ENCODE measurements around the gene KRTAP1-4. TPM values are rescaled to one million over a fixed set of nuclear protein-coding genes. Genes with fewer than 3 reads are reported as not detected.

Gene KRTAP1-4
- total RNA-seq, 2 experiments from 2014 or later: not detected

GRCh38 chr17:40980596-40980995 is 49.4 kb downstream of the KRTAP1-4 start:
- Histone ChIP-seq H3K4me2 (ENCODE audit: low read length) (no peak overlapping the region), H3K36me3 (ENCODE audit: insufficient read depth, low read length) (no peaks in the 10 kb centered on the region), H3K9me2 (ENCODE audit: insufficient read depth, low read length) (no peaks in the 10 kb centered on the region), H3K27ac (ENCODE audit: low read depth, low read length, poor library complexity, severe bottlenecking) (no peak overlapping the region), H3K4me1 (ENCODE audit: insufficient read depth, low read length, poor library complexity, severe bottlenecking) (no peaks in the 10 kb centered on the region), H2AFZ (ENCODE audit: low read length) (no peak overlapping the region), H3K4me3 (ENCODE audit: low read depth, low read length, poor library complexity, severe bottlenecking) (no peak overlapping the region), H3K9me3 (ENCODE audit: low read length) (no peaks in the 10 kb centered on the region), H3K79me2 (ENCODE audit: insufficient read depth, low read depth, low read length) (no peaks in the 10 kb centered on the region), H4K20me1 (ENCODE audit: insufficient read depth, low read length) (no peaks in the 10 kb centered on the region)
- TF ChIP-seq, protein P1, sequence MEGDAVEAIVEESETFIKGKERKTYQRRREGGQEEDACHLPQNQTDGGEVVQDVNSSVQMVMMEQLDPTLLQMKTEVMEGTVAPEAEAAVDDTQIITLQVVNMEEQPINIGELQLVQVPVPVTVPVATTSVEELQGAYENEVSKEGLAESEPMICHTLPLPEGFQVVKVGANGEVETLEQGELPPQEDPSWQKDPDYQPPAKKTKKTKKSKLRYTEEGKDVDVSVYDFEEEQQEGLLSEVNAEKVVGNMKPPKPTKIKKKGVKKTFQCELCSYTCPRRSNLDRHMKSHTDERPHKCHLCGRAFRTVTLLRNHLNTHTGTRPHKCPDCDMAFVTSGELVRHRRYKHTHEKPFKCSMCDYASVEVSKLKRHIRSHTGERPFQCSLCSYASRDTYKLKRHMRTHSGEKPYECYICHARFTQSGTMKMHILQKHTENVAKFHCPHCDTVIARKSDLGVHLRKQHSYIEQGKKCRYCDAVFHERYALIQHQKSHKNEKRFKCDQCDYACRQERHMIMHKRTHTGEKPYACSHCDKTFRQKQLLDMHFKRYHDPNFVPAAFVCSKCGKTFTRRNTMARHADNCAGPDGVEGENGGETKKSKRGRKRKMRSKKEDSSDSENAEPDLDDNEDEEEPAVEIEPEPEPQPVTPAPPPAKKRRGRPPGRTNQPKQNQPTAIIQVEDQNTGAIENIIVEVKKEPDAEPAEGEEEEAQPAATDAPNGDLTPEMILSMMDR (conservative IDR thresholded peaks at IDR 0.05; ENCODE audit: low read length): no peak
- TF ChIP-seq EZH2phosphoT487 (IDR thresholded peaks at IDR 0.05; ENCODE audit: borderline replicate concordance, low read depth, low read length): no peak
- ChIA-PET CTCF (ENCODE audit: unreplicated experiment) (no interaction called here), POLR2A (interaction anchor here (0.6 kb wide), 1 partner anchor 1565 kb away, joined by 4 read pairs; no protein-coding TSS in a partner anchor)
- intact Hi-C loops (cut with micrococcal nuclease; ENCODE audit: unreplicated experiment): no loop called here
- no TSS peak for BruUV-seq (replicated peaks)
- no peak for DNase-seq (ENCODE audit: low spot score)

- Histone ChIP-seq H4K20me1 (ENCODE audit: insufficient read depth, low read length) (no peaks in the 10 kb centered on the region), H3K36me3 (ENCODE audit: insufficient read depth, low read length) (no peaks in the 10 kb centered on the region), H3K4me2 (ENCODE audit: low read length) (no peak overlapping the region), H3K4me3 (ENCODE audit: low read depth, low read length, poor library complexity, severe bottlenecking) (no peak overlapping the region), H3K27ac (ENCODE audit: low read depth, low read length, poor library complexity, severe bottlenecking) (no peak overlapping the region), H3K4me1 (ENCODE audit: insufficient read depth, low read length, poor library complexity, severe bottlenecking) (no peaks in the 10 kb centered on the region), H2AFZ (ENCODE audit: low read length) (no peak overlapping the region), H3K9me3 (ENCODE audit: low read length) (no peaks in the 10 kb centered on the region), H3K79me2 (ENCODE audit: insufficient read depth, low read depth, low read length) (no peaks in the 10 kb centered on the region), H3K9me2 (ENCODE audit: insufficient read depth, low read length) (no peaks in the 10 kb centered on the region)
- intact Hi-C loops (cut with micrococcal nuclease; ENCODE audit: unreplicated experiment): no loop called here
- no peak for TF ChIP-seq EZH2phosphoT487 (IDR thresholded peaks at IDR 0.05; ENCODE audit: borderline replicate concordance, low read depth, low read length)
- TF ChIP-seq, protein P1 (conservative IDR thresholded peaks at IDR 0.05; ENCODE audit: low read length): no peak
- no peak for DNase-seq (ENCODE audit: low spot score)
- ChIA-PET CTCF (ENCODE audit: unreplicated experiment) (no interaction called here), POLR2A (interaction anchor here (0.6 kb wide), 1 partner anchor 1565 kb away, joined by 4 read pairs; no protein-coding TSS in a partner anchor)
- no TSS peak for BruUV-seq (replicated peaks)
These were observed 49.9 kb downstream of the KRTAP1-4 start for GRCh38 chr17:40980117-40980516.

Small RNA genes within 50 kb of the gene (small RNA-seq; reads per million reads assigned to genes)
- not detected for gene KRTAP3-4P

Other genes with a start within 250 kb of the KRTAP1-4 start
Only the 30 nearest of the 38 such genes appear.
- gene KRT12, start 163.0 kb downstream of the KRTAP1-4 start, total RNA-seq (2014; rRNA removed; shearing (Covaris generic)): not detected in 2 replicates
- gene KRT12, start 163.0 kb downstream of the KRTAP1-4 start, total RNA-seq (2022): not detected in 2 replicates
- not detected in 2 replicates for gene KRT20, start 145.0 kb downstream of the KRTAP1-4 start, total RNA-seq (2014; rRNA removed; shearing (Covaris generic))
- gene KRT20, start 145.0 kb downstream of the KRTAP1-4 start, total RNA-seq (2022): not detected in 2 replicates
- gene KRT23, start 92.5 kb downstream of the KRTAP1-4 start, total RNA-seq (2014; rRNA removed; shearing (Covaris generic)): not detected in 2 replicates
- gene KRT23, start 92.5 kb downstream of the KRTAP1-4 start, total RNA-seq (2022): not detected in 2 replicates
- gene KRT39, start 63.2 kb downstream of the KRTAP1-4 start, total RNA-seq (2014; rRNA removed; shearing (Covaris generic)): not detected in 2 replicates
- gene KRT39, start 63.2 kb downstream of the KRTAP1-4 start, total RNA-seq (2022): not detected in 2 replicates
- gene KRT40, start 45.9 kb downstream of the KRTAP1-4 start, total RNA-seq (2014; rRNA removed; shearing (Covaris generic)): not detected in 2 replicates
- not detected in 2 replicates for gene KRT40, start 45.9 kb downstream of the KRTAP1-4 start, total RNA-seq (2022)
- gene KRTAP3-3, start 36.0 kb downstream of the KRTAP1-4 start, total RNA-seq (2014; rRNA removed; shearing (Covaris generic)): not detected in 2 replicates
- gene KRTAP3-3, start 36.0 kb downstream of the KRTAP1-4 start, total RNA-seq (2022): not detected in 2 replicates
- not detected in 2 replicates for gene KRTAP3-2, start 30.3 kb downstream of the KRTAP1-4 start, total RNA-seq (2014; rRNA removed; shearing (Covaris generic))
- not detected in 2 replicates for gene KRTAP3-2, start 30.3 kb downstream of the KRTAP1-4 start, total RNA-seq (2022)
- gene KRTAP3-1, start 21.1 kb downstream of the KRTAP1-4 start, total RNA-seq (2014; rRNA removed; shearing (Covaris generic)): not detected in 2 replicates
- not detected in 2 replicates for gene KRTAP3-1, start 21.1 kb downstream of the KRTAP1-4 start, total RNA-seq (2022)
- gene KRTAP1-5, start 3.0 kb downstream of the KRTAP1-4 start, total RNA-seq (2014; rRNA removed; shearing (Covaris generic)): not detected in 2 replicates
- not detected in 2 replicates for gene KRTAP1-5, start 3.0 kb downstream of the KRTAP1-4 start, total RNA-seq (2022)
- gene KRTAP1-3, start 4.7 kb upstream of the KRTAP1-4 start, total RNA-seq (2014; rRNA removed; shearing (Covaris generic)): not detected in 2 replicates
- gene KRTAP1-3, start 4.7 kb upstream of the KRTAP1-4 start, total RNA-seq (2022): not detected in 2 replicates
- gene KRTAP1-1, start 11.3 kb upstream of the KRTAP1-4 start, total RNA-seq (2014; rRNA removed; shearing (Covaris generic)): not detected in 2 replicates
- gene KRTAP1-1, start 11.3 kb upstream of the KRTAP1-4 start, total RNA-seq (2022): not detected in 2 replicates
- not detected in 2 replicates for gene KRTAP2-1, start 17.1 kb upstream of the KRTAP1-4 start, total RNA-seq (2014; rRNA removed; shearing (Covaris generic))
- gene KRTAP2-1, start 17.1 kb upstream of the KRTAP1-4 start, total RNA-seq (2022): not detected in 2 replicates
- not detected in 2 replicates for gene KRTAP2-2, start 25.0 kb upstream of the KRTAP1-4 start, total RNA-seq (2014; rRNA removed; shearing (Covaris generic))
- not detected in 2 replicates for gene KRTAP2-2, start 25.0 kb upstream of the KRTAP1-4 start, total RNA-seq (2022)
- not detected in 2 replicates for gene KRTAP2-3, start 29.9 kb upstream of the KRTAP1-4 start, total RNA-seq (2014; rRNA removed; shearing (Covaris generic))
- not detected in 2 replicates for gene KRTAP2-3, start 29.9 kb upstream of the KRTAP1-4 start, total RNA-seq (2022)
- not detected in 2 replicates for gene KRTAP2-4, start 35.7 kb upstream of the KRTAP1-4 start, total RNA-seq (2014; rRNA removed; shearing (Covaris generic))
- gene KRTAP2-4, start 35.7 kb upstream of the KRTAP1-4 start, total RNA-seq (2022): not detected in 2 replicates
- not detected in 2 replicates for gene KRTAP4-7, start 54.0 kb upstream of the KRTAP1-4 start, total RNA-seq (2014; rRNA removed; shearing (Covaris generic))
- gene KRTAP4-7, start 54.0 kb upstream of the KRTAP1-4 start, total RNA-seq (2022): not detected in 2 replicates
- gene KRTAP4-8, start 67.9 kb upstream of the KRTAP1-4 start, total RNA-seq (2014; rRNA removed; shearing (Covaris generic)): not detected in 2 replicates
- not detected in 2 replicates for gene KRTAP4-8, start 67.9 kb upstream of the KRTAP1-4 start, total RNA-seq (2022)
- gene KRTAP4-16, start 72.0 kb upstream of the KRTAP1-4 start, total RNA-seq (2014; rRNA removed; shearing (Covaris generic)): not detected in 2 replicates
- not detected in 2 replicates for gene KRTAP4-16, start 72.0 kb upstream of the KRTAP1-4 start, total RNA-seq (2022)
- not detected in 2 replicates for gene KRTAP4-9, start 75.2 kb upstream of the KRTAP1-4 start, total RNA-seq (2014; rRNA removed; shearing (Covaris generic))
- gene KRTAP4-9, start 75.2 kb upstream of the KRTAP1-4 start, total RNA-seq (2022): not detected in 2 replicates
- not detected in 2 replicates for gene KRTAP4-11, start 88.2 kb upstream of the KRTAP1-4 start, total RNA-seq (2014; rRNA removed; shearing (Covaris generic))
- not detected in 2 replicates for gene KRTAP4-11, start 88.2 kb upstream of the KRTAP1-4 start, total RNA-seq (2022)
- not detected in 2 replicates for gene KRTAP4-12, start 94.0 kb upstream of the KRTAP1-4 start, total RNA-seq (2014; rRNA removed; shearing (Covaris generic))
- gene KRTAP4-12, start 94.0 kb upstream of the KRTAP1-4 start, total RNA-seq (2022): not detected in 2 replicates
- gene KRTAP4-6, start 110.3 kb upstream of the KRTAP1-4 start, total RNA-seq (2014; rRNA removed; shearing (Covaris generic)): not detected in 2 replicates
- gene KRTAP4-6, start 110.3 kb upstream of the KRTAP1-4 start, total RNA-seq (2022): not detected in 2 replicates
- gene KRTAP4-5, start 119.6 kb upstream of the KRTAP1-4 start, total RNA-seq (2014; rRNA removed; shearing (Covaris generic)): not detected in 2 replicates
- not detected in 2 replicates for gene KRTAP4-5, start 119.6 kb upstream of the KRTAP1-4 start, total RNA-seq (2022)
- not detected in 2 replicates for gene KRTAP4-4, start 130.6 kb upstream of the KRTAP1-4 start, total RNA-seq (2014; rRNA removed; shearing (Covaris generic))
- not detected in 2 replicates for gene KRTAP4-4, start 130.6 kb upstream of the KRTAP1-4 start, total RNA-seq (2022)
- not detected in 2 replicates for gene KRTAP4-3, start 138.0 kb upstream of the KRTAP1-4 start, total RNA-seq (2014; rRNA removed; shearing (Covaris generic))
- not detected in 2 replicates for gene KRTAP4-3, start 138.0 kb upstream of the KRTAP1-4 start, total RNA-seq (2022)
- gene KRTAP4-2, start 148.0 kb upstream of the KRTAP1-4 start, total RNA-seq (2014; rRNA removed; shearing (Covaris generic)): not detected in 2 replicates
- gene KRTAP4-2, start 148.0 kb upstream of the KRTAP1-4 start, total RNA-seq (2022): not detected in 2 replicates
- not detected in 2 replicates for gene KRTAP4-1, start 154.7 kb upstream of the KRTAP1-4 start, total RNA-seq (2014; rRNA removed; shearing (Covaris generic))
- gene KRTAP4-1, start 154.7 kb upstream of the KRTAP1-4 start, total RNA-seq (2022): not detected in 2 replicates
- not detected in 2 replicates for gene KRTAP9-1, start 159.7 kb upstream of the KRTAP1-4 start, total RNA-seq (2014; rRNA removed; shearing (Covaris generic))
- not detected in 2 replicates for gene KRTAP9-1, start 159.7 kb upstream of the KRTAP1-4 start, total RNA-seq (2022)
- gene KRTAP9-2, start 196.5 kb upstream of the KRTAP1-4 start, total RNA-seq (2014; rRNA removed; shearing (Covaris generic)): not detected in 2 replicates
- gene KRTAP9-2, start 196.5 kb upstream of the KRTAP1-4 start, total RNA-seq (2022): not detected in 2 replicates
- gene KRTAP9-3, start 202.3 kb upstream of the KRTAP1-4 start, total RNA-seq (2014; rRNA removed; shearing (Covaris generic)): not detected in 2 replicates
- not detected in 2 replicates for gene KRTAP9-3, start 202.3 kb upstream of the KRTAP1-4 start, total RNA-seq (2022)

All from OCI-LY7 (cell line).